ENCODE data around the gene STRADA. TPM values are rescaled to one million over a fixed set of nuclear protein-coding genes. Genes with fewer than 3 reads are reported as not detected.

Gene STRADA
- total and polyA plus RNA-seq, 2 experiments from 2014 or later = 18.0 to 28.8 TPM

- Mint-ChIP-seq H3K27me3 (ENCODE audit: insufficient read depth, low read depth, poor library complexity) (peaks cover 2% of the 10 kb centered on the region), H3K27ac (no peak overlapping the region), H3K36me3 (ENCODE audit: low read depth) (peaks cover 68% of the 10 kb centered on the region), H3K4me1 (no peaks in the 10 kb centered on the region), H3K9me3 (no peaks in the 10 kb centered on the region), H3K4me3 (no peak overlapping the region)
- Histone ChIP-seq H3K27ac (ENCODE audit: low read depth) (no peak overlapping the region), H3K9me2 (ENCODE audit: insufficient read depth) (no peaks in the 10 kb centered on the region), H3K79me2 (replicated peaks; ENCODE audit: insufficient read depth) (peaks cover 20% of the 10 kb centered on the region), H2AFZ (no peak overlapping the region), H3K4me2 (no peak overlapping the region), H3K27me3 (ENCODE audit: insufficient read depth) (no peaks in the 10 kb centered on the region), H3K4me3 (no peak overlapping the region), H3K36me3 (ENCODE audit: insufficient read depth) (peaks cover 45% of the 10 kb centered on the region), H3F3A (replicated peaks; ENCODE audit: low read depth) (no peaks in the 10 kb centered on the region), H3K4me1 (ENCODE audit: insufficient read depth) (no peaks in the 10 kb centered on the region), H4K20me1 (replicated peaks; ENCODE audit: insufficient read depth) (peaks cover 6% of the 10 kb centered on the region)
- no peak for TF ChIP-seq ETS1 (IDR thresholded peaks at IDR 0.05)
- TF ChIP-seq POLR2AphosphoS5 (IDR thresholded peaks at IDR 0.05; ENCODE audit: low read depth) = no peak
- no peak for TF ChIP-seq STAT1 (IDR thresholded peaks at IDR 0.05; ENCODE audit: unreplicated experiment)
- no peak for DNase-seq (ENCODE audit: low spot score)
- ATAC-seq = no peak
Measured at GRCh38 chr17:63760771-63761539, 19.4 kb upstream of the STRADA start.

GRCh38 chr17:63758428-63758827 lies 16.8 kb upstream of the STRADA start:
- H3K4me1 Mint-ChIP-seq = no peaks in the 10 kb centered on the region
- H3K4me3 ChIP-seq = no peak overlapping the region
- no peaks in the 10 kb centered on the region for H3K9me3 Mint-ChIP-seq
- no peaks in the 10 kb centered on the region for H3K4me1 ChIP-seq (ENCODE audit: insufficient read depth)
- no peak overlapping the region for H3K27ac Mint-ChIP-seq
- no peaks in the 10 kb centered on the region for H3K27me3 Mint-ChIP-seq (ENCODE audit: insufficient read depth, low read depth, poor library complexity)
- DNase-seq (ENCODE audit: low spot score) (no peak), ATAC-seq (no peak)
- no peak overlapping the region for H3K4me3 Mint-ChIP-seq
- H3K79me2 ChIP-seq (replicated peaks; ENCODE audit: insufficient read depth) = 0 out of 2 replicates have a peak, but pooled peaks cover 3% of the 10 kb centered on the region
- peaks cover 45% of the 10 kb centered on the region for H3K36me3 ChIP-seq (ENCODE audit: insufficient read depth)
- H3K27me3 ChIP-seq (ENCODE audit: insufficient read depth) = no peaks in the 10 kb centered on the region
- no peaks in the 10 kb centered on the region for H4K20me1 ChIP-seq (replicated peaks; ENCODE audit: insufficient read depth)
- H3K36me3 Mint-ChIP-seq (ENCODE audit: low read depth) = peaks cover 76% of the 10 kb centered on the region
- H3K27ac ChIP-seq (ENCODE audit: low read depth) = no peak overlapping the region
- H3F3A ChIP-seq (replicated peaks; ENCODE audit: low read depth) = no peaks in the 10 kb centered on the region
- no peak overlapping the region for H2AFZ ChIP-seq
- no peak for TF ChIP-seq STAT1 (IDR thresholded peaks at IDR 0.05; ENCODE audit: unreplicated experiment)
- no peak for TF ChIP-seq ZNF331 (CRISPR knock-in tag; IDR thresholded peaks at IDR 0.05; ENCODE audit: low read depth)
- no peak for TF ChIP-seq NANOG (IDR thresholded peaks at IDR 0.05; ENCODE audit: borderline replicate concordance)
- TF ChIP-seq JUNB (IDR thresholded peaks at IDR 0.05; ENCODE audit: unreplicated experiment) = no peak
- H3K9me2 ChIP-seq (ENCODE audit: insufficient read depth) = no peaks in the 10 kb centered on the region
- no peak overlapping the region for H3K4me2 ChIP-seq

- no peaks in the 10 kb centered on the region for H3K9me2 ChIP-seq (ENCODE audit: insufficient read depth)
- H3K27me3 ChIP-seq (ENCODE audit: insufficient read depth) = no peaks in the 10 kb centered on the region
- no peaks in the 10 kb centered on the region for H4K20me1 ChIP-seq (replicated peaks; ENCODE audit: insufficient read depth)
- no peak overlapping the region for H2AFZ ChIP-seq
- no peak overlapping the region for H3K27ac Mint-ChIP-seq
- H3K4me3 ChIP-seq = no peak overlapping the region
- peaks cover 75% of the 10 kb centered on the region for H3K36me3 Mint-ChIP-seq (ENCODE audit: low read depth)
- ATAC-seq (no peak), DNase-seq (ENCODE audit: low spot score) (no peak)
- H3K4me1 Mint-ChIP-seq = no peaks in the 10 kb centered on the region
- H3K4me2 ChIP-seq = no peak overlapping the region
- H3K36me3 ChIP-seq (ENCODE audit: insufficient read depth) = peaks cover 63% of the 10 kb centered on the region
- H3K9me3 Mint-ChIP-seq = no peaks in the 10 kb centered on the region
- H3K79me2 ChIP-seq (replicated peaks; ENCODE audit: insufficient read depth) = no peaks in the 10 kb centered on the region
- H3K4me3 Mint-ChIP-seq = no peak overlapping the region
- H3K4me1 ChIP-seq (ENCODE audit: insufficient read depth) = no peaks in the 10 kb centered on the region
- H3K27ac ChIP-seq (ENCODE audit: low read depth) = no peak overlapping the region
- H3K27me3 Mint-ChIP-seq (ENCODE audit: insufficient read depth, low read depth, poor library complexity) = no peaks in the 10 kb centered on the region
- peaks cover 9% of the 10 kb centered on the region; the same call in 1 of the 2 replicates for H3F3A ChIP-seq (replicated peaks; ENCODE audit: low read depth)
- TF ChIP-seq CTCF (conservative IDR thresholded peaks at IDR 0.05; ENCODE audit: low read depth in 2 of 2) = no peak
- no peak for TF ChIP-seq POLR2AphosphoS5 (IDR thresholded peaks at IDR 0.05; ENCODE audit: low read depth)
- no peak for TF ChIP-seq JUNB (IDR thresholded peaks at IDR 0.05; ENCODE audit: unreplicated experiment)
- no peak for TF ChIP-seq ZNF331 (CRISPR knock-in tag; IDR thresholded peaks at IDR 0.05; ENCODE audit: low read depth)
- TF ChIP-seq ETS1 (IDR thresholded peaks at IDR 0.05) = no peak
- no peak for TF ChIP-seq STAT1 (IDR thresholded peaks at IDR 0.05; ENCODE audit: unreplicated experiment)
- no peak for TF ChIP-seq ZNF114 (CRISPR knock-in tag; IDR thresholded peaks at IDR 0.05)
- no peak for TF ChIP-seq EZH2phosphoT487 (IDR thresholded peaks at IDR 0.05; ENCODE audit: unreplicated experiment)
Measured at GRCh38 chr17:63754046-63754445, 12.4 kb upstream of the STRADA start.
